ENCODE measurements around the gene CCDC183. TPM values are rescaled to one million over a fixed set of nuclear protein-coding genes. Genes with fewer than 3 reads are reported as not detected.
"Not testable (repeated sequence)": the region's sequence is repeated elsewhere in the genome, so short reads cannot be mapped to it uniquely, and the experiment has no call there.

Gene CCDC183
- polyA plus RNA-seq, 4 donors: 3.7 to 7.7 (median 5.4) TPM

DNA sequence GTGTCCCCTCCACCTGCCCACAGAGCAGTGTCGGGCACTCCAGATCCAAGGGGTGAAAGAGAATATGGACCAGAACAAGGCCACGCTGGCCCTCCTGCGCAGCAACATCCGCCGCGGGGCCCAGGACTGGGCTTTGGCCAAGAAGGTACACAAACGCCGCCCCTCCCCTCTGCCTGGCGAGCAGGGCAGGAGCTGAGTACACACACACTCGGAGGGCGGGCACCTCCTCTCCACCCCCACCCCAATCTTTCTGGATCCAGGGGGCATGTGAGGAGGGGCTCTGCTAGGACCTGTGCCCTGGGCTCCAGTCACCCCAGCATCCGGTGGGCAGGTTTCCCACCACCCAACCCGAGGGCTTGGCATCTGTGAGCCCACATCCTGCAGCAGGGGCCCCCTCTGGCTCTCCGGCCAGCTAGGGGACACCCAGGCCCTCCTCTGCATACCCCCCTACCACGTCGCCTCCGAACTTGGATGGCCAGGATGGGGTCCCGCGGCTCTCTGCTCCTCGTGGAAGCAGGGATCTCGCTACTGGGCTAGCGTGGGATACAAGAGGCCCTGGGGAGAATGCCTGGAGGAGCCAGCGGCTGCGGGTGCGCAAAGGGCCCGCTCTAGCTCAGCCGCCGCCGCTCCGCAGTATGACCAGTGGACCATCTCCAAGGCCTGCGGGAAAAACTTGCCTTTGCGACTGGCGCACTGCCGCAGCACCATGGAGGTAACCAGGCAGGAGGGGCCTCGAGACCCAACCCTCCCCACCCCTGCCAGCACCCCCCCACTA lies 3.1 kb downstream of the CCDC183 start:
- DNase-seq (ENCODE audit: low read depth in 4 of 4, low spot score in 2 of 4): no peak

DNA sequence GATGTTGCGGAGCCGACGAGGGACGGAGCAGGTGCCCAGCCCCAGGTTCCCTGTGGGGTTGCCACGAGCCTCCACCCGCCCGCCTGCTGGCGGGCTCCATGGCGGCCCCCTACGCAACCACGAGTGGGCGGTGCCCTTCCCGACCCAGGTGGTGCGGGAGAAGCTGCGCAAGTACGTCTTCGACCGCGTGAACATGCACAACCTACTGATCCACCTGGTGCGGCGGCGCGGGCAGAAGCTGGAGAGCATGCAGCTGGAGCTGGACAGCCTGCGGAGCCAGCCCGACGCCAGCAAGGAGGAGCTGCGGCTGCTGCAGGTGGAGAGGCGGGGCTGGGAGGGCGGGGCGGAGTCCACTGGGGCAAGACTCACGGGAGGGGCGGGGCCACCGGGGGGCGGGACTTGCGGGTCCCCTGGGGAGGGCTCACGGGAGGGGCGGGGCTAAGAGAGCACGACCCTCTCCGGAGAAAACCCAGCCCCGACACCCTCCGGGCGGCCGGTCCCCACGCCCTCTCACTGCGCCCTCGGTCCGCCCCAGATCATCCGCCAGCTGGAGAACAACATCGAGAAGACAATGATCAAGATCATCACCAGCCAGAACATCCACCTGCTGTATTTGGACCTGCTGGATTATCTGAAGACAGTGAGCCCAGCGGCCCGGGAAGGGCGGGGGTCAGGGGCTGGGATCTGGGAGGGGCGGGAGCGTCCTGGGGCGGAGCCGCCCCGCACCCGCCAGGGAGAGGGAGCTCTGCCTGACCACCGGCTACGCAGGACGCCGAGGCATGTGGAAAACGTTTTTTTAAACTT lies 3.9 kb downstream of the CCDC183 start:
- DNase-seq (ENCODE audit: low read depth in 4 of 4, low spot score in 2 of 4): peak in 1 of 4 donors; percentile 75

DNA sequence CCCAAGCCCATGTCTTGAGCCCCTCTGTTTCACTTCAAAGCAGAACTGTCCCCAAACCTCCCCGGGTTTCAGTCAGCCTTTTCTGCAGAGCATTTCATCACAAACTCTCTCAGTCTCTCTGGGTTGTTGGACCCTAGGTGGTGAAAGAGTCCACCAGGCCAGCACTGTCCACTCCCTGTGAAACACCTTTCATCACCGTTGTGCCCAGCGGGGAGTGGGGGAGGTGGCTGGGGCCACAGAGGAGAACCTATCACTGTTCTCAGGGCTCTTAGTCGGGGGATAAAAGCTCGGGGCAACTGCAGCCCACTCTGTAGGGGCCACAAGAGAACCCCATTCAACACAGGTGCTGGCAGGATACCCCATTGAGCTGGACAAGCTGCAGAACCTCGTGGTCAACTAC lies 6.2 kb downstream of the CCDC183 start:
- DNase-seq (ENCODE audit: low read depth in 4 of 4, low spot score in 2 of 4): no peak

DNA sequence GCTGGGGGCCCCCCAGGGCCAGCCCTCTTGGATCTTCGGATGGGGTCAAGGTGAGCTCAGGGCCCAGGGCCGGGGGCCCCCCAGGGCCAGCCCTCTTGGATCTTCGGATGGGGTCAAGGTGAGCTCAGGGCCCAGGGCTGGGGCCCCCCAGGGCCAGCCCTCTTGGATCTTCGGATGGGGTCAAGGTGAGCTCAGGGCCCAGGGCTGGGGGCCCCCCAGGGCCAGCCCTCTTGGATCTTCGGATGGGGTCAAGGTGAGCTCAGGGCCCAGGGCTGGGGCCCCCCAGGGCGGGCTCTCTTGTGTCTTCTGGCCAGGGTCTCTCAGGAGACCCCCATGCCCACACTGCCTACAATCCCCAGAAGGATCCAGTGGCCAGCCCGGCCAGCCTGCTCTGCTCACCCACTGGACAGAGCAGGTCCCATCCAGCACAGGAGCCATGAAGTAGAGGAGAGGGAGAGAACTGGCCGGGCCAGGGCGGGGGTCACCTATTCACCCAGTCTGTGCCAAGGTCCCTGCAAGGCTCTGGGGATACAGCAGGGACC lies 6.9 kb downstream of the CCDC183 start:
- not testable (repeated sequence) for DNase-seq (ENCODE audit: low read depth in 4 of 4, low spot score in 2 of 4)

DNA sequence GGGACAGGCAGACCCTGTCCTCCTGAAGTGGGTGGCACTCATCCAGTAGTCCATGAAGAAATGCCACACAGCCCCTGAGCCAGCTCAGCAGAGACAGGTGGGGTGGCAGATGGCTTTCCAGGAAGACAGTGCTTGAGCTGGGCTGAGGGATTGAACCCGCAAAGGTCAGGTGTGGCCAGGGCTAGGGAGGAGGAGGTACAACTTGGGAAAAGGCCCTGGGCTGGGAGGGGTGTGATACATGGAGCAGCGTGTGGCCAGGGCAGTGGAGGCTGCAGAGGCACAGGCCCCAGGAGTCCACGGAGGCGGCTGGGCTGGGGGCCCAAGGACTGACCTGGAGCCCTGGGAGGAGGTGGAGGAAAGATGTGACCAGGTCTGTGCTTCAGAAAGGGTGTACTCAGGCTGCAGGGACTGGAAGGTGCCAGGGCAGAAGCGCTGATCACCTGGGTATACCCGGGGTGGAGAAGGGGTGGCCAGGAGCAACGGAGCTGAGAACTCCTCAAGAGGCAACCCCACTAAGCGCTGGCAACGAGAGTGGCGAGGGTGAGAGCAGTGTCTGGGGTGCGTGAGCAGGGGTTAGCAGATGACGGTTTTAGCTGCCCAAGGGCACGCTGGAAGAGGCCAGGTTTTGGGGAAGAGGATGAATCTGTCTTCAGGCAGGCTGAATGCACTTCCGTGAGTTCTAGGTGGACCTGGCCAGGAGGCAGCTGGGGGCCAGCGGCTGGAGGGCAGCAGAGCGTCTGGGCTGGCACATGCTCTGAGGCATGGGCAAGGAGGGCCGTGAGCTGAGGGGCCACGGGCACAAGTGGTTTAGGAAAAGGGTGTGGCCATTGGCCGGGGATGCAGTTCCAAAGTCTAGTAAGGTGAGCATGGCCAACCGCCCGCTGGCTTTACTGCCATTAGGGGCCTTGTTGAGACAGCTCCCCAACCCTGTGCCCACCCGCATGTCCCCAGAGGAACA lies 7.7 kb downstream of the CCDC183 start:
- no peak for DNase-seq (ENCODE audit: low read depth in 4 of 4, low spot score in 2 of 4)

DNA sequence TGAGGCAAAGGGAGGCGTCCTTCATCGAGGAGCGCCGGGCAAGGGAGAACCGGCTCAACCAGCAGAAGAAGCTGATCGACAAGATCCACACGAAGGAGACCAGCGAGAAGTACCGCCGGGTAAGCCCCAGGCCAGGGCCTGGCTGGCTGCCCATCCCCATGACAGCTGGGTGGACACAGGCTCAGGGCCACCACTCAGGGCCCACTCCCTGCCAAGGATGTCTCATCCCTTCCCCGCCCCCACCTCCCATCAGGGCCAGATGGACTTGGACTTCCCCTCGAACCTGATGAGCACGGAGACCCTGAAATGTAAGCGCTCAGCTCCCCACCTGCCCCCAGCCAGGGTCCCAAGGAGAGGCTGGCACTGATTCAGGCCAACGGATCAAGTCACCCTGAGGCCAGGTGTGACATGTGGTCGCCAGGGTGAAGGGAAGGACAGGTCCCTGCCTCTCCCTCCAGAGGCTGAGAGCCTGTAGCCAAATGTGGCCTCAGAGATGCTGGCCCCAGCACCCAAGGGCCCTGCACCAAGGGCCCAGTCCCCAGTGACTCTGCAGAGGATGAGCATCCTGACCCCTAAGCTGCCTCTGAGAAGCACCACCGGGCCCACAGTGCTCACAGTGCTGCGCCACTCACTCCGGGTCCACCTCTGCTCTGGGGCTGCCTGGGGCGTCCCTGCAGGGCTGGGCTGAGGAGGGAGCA lies 8.5 kb downstream of the CCDC183 start:
- no peak for DNase-seq (ENCODE audit: low read depth in 4 of 4, low spot score in 2 of 4)

DNA sequence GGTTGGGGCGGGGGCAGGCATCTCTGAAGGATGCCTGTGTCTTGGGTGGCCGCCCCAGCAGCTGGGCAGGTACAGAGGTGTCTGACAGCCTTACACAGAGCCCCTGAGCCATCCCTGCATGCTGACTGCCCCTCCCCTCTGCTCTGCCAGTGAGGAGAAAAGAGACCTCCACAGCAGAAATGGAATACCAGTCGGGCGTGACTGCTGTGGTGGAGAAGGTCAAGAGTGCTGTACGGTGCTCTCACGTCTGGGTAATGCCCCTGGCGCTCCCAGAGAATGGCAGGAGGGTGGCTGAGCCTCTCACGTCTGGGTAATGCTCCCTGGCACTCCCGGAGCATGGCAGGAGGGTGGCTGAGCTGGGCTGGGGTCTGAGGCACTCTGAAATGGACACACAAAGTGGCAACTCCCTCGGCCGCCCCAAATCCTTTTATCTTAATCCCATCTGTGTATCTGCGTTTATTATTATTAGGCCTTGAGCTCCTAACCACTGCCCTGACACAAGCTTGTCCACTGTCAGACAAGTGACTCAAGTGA lies 9.1 kb downstream of the CCDC183 start:
- no peak for DNase-seq (ENCODE audit: low read depth in 4 of 4, low spot score in 2 of 4)

DNA sequence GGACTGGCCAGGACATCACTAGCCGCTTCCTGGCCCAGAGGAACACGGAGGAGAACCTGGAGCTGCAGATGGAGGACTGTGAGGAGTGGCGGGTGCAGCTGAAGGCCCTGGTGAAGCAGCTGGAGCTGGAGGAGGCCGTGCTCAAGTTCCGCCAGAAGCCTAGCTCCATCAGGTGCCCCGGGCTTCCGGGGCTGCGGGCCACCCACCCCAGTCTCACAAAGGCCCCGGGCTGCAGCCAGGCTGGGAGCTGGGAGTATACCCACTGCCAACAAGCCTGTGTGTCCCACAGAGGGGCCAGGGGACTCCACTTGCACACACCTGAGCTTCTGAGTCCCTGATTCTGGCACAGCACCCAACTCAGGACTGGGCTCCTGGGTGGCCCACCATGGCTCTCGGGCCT lies 9.9 kb downstream of the CCDC183 start:
- DNase-seq (ENCODE audit: low read depth in 4 of 4, low spot score in 2 of 4): no peak

DNA sequence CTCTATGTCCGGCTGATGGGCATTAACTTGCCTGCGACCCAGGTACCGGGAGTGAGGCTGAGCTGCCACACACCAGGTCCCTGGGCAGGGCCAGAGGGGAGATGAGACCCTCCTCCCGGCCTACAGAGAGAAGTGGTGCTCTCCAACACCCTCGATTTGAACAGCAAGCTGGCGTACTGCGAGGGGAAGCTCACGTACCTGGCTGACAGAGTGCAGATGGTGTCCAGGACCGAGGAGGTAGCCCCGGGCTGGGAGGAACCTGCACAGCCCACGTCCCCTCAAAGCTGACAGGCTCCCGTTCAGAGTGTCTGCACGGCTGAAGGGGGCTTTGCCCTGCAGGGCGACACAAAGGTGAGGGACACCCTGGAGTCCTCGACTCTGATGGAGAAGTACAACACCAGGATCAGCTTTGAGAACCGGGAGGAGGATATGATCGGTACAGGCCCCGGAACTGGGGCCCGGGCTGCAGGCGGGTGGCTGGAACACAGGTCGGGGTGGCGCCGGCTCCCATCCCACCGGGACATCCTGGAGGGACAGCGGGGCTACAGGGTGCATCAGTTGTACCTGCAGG lies 10.6 kb downstream of the CCDC183 start:
- DNase-seq (ENCODE audit: low read depth in 4 of 4, low spot score in 2 of 4): no peak

DNA sequence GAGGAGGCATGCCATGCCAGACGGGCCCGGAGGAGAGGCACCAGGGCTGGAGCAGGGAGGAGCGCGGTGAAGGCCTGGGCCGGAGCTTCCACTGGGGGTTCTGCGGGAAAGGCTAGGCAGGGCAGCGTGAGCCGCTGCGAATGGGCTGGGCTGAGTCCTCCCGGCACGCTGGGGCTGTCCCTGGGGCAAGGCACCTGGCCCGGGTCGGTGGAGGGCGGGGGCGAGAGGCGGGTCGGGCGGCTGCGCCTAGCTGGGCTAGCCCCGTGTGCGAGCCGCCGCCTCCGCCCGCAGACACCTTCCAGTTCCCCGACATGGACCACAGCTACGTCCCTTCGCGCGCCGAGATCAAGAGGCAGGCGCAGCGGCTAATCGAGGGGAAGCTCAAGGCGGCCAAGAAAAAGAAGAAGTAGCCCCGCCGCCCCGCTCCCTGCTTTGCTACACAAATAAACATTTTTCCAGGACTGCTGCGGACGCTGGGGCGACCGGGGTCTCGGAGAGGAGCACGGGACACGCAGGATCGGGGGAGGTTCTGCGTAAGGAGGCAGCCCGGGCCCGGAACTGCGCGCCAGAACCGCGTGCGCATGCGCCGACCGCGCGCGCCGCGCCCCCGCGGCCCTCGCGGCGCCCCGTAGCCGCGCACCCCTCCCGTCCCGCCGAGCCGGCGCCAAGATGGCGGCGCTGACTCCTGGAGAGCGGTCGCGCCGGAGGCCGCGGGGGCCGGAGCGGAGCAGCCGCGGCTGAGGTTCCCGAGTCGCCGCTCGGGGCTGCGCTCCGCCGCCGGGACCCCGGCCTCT lies 11.3 kb downstream of the CCDC183 start, which contains the start of gene RABL6:
Gene RABL6 (plus strand): TSS at position 668 of the 794 bp plus-strand sequence. CDS start 249 bp downstream, outside the sequence.
- DNase-seq (ENCODE audit: low read depth in 4 of 4, low spot score in 2 of 4): no peak

DNA sequence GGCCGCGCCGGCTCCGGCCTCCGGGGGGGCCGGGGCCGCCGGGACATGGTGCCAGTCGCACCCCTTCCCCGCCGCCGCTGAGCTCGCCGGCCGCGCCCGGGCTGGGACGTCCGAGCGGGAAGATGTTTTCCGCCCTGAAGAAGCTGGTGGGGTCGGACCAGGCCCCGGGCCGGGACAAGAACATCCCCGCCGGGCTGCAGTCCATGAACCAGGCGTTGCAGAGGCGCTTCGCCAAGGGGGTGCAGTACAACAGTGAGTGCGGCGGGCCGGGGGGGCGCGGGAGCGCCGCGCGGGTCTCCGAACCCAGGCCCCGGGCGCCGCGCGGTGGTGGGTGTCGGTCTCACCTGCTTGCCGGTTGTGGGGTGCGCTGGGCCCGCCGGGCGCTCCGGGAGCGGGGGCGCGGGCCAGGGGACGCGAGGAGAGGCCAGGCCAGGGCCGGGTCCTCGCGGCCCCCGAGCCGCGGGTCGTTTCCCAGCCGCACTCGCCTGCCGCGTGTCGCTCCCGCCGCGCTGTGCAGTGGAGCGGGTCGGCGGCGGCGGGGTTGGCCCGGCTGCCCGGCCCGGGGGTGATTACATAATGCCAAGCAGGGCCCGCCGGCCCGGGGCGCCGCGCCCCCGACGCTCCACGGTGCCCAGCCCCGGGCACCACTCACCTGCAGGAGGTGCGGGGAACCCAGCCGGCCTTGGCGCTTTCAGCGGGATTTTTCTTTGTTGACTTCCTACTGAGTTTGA lies 12.1 kb downstream of the CCDC183 start:
- DNase-seq (ENCODE audit: low read depth in 4 of 4, low spot score in 2 of 4): no peak

DNA sequence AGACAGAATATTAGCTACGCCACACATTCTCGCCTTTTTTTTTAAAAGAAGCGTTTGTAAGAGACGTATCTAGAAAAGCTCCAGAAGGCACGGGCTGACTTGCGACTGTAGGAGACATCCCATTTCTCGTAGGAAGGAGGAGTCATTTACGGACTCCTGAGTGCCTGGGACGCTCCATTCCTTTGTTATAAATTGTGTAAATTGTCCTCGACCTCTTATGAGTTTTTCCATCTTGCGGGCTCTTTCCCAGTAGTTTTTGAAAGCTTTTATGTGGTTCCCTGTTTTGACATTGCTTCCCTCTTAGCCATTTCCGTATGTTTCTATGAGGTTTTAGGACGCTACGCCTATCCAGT lies 12.6 kb downstream of the CCDC183 start:
- DNase-seq (ENCODE audit: low read depth in 4 of 4, low spot score in 2 of 4): no peak

DNA sequence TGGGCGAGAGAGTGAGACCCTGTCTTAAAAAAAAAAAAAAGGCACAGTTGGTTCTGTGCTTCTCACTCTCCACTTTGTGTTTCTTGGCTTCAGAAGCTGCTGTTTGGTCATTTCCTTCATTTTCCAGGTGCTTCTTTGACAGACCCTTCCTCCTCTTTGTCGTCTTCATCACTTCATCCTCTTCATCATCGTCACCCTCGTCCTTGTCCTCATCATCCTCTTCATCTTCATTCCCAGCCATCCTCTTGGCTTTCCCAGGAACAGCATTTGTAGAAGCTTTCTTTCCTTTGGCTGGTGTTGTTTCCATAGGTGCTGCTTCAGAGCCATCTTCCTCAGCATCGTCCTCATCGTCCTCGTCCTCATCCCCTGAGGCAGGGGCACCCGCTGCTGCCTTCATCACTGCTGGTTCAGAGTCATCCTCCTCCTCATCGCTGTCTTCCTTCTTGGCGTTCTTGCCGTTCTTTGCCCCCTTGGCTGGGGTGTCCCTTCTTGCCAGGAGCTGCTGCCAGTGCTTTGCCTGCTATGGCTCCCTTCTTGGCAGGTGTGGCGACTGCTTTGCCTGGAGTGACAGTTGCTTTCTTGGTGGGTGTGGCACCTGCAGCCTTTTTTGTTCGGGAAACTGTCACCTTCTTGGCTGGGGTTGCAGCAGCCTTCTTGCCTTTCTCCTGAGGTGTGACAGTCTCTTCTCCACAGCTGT lies 18.7 kb downstream of the CCDC183 start:
- DNase-seq (ENCODE audit: low read depth in 4 of 4, low spot score in 2 of 4): no peak

DNA sequence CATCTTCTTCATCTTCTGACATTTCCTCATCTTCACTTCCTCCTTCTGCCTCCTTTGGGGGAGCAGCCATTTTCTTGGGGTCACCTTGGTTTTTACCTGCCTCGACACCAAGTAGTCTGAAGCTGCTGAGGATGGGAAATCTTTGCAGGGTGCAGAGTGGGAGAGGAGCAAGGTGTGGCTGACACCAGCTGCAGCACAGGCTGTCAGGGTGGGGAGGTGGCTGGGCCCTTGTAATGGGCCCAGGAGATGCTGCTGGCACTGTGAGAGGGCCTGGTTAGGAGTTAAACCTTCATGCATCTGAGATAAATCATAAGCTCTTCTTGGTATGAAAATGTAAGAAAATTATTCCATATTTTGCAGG lies 19.3 kb downstream of the CCDC183 start:
- DNase-seq (ENCODE audit: low read depth in 4 of 4, low spot score in 2 of 4): no peak

DNA sequence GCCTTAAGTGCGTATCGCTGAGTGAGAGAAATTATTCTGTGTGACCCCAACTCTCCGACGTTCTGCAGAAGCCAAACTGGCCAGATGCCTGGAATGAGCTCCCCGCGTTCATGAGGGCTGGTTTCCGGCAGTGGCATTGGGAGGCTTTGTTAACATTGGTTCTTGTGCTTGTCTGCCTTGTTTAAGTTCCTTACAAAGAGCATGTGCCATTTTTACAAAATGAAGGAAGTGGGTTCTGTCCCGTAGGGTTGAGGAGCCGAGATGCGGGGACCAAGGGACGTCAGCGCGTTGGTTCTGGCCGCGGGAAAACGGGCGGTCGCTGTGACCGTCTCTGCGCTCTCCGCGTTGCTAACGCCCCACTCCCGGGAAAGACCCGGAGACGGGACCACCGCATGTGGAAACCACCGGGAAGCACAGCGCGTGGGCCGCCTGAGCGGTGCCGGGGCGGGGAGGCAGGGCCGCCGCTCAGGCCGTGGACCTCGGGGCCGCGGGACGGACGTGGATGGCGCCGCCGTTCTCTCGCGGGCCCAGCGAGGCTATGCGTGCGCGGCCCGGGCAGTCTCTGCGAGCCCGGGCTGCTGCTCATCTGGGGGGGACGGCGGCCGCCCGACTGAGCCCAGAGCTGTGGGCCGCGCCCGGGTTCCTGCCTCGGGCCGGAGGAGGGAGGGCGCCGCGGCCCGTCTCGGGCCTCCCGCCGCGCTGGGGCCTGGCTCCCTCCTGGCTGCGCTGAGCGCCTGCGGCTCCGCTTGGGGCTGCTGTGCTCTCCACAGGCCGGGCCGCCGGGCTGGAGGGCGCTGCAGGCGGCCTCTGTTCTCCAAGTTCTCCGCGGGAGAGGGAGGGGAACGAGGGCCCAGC lies 25.1 kb downstream of the CCDC183 start:
- DNase-seq (ENCODE audit: low read depth in 4 of 4, low spot score in 2 of 4): no peak

DNA sequence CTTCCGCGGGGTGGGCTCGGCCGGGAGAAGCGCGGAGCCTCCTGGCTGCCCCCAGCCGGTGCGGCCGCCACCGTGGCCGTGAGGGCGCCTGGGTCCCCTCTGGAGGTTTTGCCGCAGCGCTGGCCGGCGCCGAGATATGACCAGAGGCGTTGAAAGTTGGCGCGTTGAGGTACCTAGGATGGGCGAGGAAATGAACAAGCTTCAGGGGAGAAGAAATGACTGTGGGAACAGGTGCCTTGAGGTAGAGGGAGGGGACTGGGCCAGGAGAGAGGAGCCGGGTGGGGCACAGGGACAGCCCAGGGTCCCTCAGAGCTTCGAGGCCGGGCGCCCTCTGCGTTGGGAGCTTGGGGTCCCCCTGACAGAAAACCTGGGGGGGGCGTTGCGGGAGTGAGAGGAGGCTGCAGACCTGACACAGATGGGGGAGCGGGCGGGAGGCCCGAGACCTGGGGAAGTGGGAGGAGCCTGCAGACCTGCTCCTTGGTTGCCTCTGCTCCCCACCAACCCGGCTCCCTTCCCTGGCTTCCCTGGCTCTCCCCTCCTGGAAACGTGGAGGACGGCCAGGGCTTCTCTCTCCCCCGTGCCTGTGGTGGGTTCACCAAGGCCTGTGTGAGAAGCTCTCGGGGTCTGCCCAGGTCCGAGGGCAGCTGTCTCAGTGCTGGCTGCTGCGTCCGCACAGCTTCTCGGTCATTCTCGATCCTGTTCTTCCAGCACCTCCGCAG lies 25.8 kb downstream of the CCDC183 start:
- DNase-seq (ENCODE audit: low read depth in 4 of 4, low spot score in 2 of 4): no peak

Measured in left renal cortex interstitium (tissue), 4 donors.